Measurements from ENCODE around the gene CD72. TPM values are rescaled to one million over a fixed set of nuclear protein-coding genes. Genes with fewer than 3 reads are reported as not detected.
"Not testable (repeated sequence)": the region's sequence is repeated elsewhere in the genome, so short reads cannot be mapped to it uniquely, and the experiment has no call there.

Gene CD72
- total RNA-seq, 1 donor, result 1.1 TPM

DNA sequence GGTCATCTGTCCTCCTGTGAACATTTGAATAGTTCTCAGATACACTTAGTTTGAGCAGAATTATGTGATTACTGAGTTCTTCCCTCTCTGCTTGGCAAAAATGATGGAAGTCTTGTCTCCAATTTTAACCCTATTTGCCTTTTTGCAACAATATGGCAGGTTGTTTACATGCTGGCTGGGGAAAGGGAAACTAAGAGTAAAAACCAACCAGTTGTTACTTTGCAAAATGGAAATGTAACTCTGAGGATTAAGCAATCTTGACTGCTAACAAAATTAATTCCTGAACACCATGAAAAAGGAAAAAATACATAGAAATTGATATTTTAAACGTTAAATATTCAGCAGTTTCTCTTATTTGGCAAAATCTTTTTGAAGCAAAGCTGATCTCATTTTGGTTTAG is 21.4 kb upstream of the CD72 start:
- TF ChIP-seq, protein P1, sequence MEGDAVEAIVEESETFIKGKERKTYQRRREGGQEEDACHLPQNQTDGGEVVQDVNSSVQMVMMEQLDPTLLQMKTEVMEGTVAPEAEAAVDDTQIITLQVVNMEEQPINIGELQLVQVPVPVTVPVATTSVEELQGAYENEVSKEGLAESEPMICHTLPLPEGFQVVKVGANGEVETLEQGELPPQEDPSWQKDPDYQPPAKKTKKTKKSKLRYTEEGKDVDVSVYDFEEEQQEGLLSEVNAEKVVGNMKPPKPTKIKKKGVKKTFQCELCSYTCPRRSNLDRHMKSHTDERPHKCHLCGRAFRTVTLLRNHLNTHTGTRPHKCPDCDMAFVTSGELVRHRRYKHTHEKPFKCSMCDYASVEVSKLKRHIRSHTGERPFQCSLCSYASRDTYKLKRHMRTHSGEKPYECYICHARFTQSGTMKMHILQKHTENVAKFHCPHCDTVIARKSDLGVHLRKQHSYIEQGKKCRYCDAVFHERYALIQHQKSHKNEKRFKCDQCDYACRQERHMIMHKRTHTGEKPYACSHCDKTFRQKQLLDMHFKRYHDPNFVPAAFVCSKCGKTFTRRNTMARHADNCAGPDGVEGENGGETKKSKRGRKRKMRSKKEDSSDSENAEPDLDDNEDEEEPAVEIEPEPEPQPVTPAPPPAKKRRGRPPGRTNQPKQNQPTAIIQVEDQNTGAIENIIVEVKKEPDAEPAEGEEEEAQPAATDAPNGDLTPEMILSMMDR (IDR thresholded peaks at IDR 0.05; ENCODE audit: insufficient read depth, low read length), result no peak
- DNase-seq (ENCODE audit: low read depth), result no peak
- H3K4me3 ChIP-seq (ENCODE audit: low read depth, low read length), result no peak overlapping the region

DNA sequence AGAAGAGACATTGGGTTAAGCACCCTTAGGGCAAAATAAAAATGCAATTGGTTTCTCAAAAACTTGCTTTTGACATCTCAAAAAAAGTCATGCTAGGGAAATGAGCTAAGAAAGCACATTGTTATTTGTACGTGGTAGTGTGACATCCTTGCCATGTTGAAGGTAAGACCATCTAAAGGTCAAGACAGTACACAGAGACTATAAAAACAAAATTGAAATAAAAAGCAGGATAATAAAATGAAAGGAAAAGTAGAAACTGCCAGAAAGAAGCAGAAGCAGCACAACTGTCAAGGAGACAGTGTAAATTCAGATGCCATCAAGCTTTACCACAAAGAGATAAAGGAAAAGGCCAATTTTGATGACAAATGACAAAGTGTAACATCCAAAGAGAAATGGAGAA is 21.0 kb upstream of the CD72 start:
- not testable (repeated sequence) for DNase-seq (ENCODE audit: low read depth); H3K4me3 ChIP-seq (ENCODE audit: low read depth, low read length)

DNA sequence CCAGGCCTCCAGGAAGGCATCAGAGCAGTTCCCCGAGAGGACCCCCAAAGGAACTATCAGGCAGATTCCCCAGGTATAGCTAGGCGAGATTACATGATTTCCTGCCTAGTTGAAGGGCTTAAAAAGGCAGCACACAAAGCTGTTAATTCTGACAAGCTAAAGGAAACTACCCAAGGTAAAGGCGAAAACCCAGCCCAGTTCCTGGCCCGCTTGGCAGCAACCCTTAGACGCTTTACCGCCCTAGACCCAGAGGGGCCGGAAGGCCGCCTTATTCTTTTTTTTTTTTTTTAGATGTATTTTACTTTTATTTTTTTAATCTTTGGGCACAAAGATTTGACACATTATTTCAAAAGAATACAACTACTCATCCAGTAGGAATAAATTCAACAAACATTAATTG is 20.5 kb upstream of the CD72 start:
- DNase-seq (ENCODE audit: low read depth); H3K4me3 ChIP-seq (ENCODE audit: low read depth, low read length): not testable (repeated sequence)

DNA sequence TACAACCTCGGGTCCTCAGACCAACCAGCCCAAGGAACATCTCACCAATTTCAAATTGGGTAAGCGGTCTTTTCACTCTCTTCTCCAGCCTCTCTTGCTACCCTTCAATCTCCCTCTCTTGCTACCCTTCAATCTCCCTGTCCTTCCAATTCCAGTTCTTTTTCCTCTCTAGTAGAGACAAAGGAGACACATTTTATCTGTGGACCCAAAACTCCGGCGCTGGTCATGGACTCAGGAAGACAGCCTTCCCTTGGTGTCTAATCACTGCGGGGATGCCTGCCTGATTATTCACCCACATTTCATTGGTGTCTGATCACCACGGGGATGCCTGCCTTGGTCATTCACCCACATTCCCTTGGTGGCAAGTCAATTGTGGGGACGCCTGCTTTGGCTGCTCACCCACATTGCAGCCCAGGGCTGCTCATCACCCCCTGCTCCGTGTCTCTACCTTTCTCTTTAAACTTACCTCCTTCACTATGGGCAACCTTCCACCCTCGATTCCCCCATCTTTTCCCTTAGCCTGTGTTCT is 19.3 kb upstream of the CD72 start:
- H3K4me3 ChIP-seq (ENCODE audit: low read depth, low read length); DNase-seq (ENCODE audit: low read depth): not testable (repeated sequence)

DNA sequence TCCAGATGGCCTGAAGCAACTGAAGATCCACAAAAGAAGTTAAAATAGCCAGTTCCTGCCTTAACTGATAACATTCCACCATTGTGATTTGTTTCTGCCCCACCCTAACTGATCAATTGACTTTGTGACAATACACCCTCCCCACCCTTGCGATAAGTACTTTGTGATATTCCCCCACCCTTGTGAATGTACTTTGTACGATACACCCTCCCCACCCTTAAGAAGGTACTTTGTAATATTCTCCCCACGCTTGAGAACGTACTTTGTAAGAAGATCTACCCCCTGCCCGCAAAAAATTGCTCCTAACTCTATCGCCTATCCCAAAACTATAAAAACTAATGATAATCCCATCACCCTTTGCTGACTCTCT is 18.6 kb upstream of the CD72 start:
- DNase-seq (ENCODE audit: low read depth); H3K4me3 ChIP-seq (ENCODE audit: low read depth, low read length): not testable (repeated sequence)

DNA sequence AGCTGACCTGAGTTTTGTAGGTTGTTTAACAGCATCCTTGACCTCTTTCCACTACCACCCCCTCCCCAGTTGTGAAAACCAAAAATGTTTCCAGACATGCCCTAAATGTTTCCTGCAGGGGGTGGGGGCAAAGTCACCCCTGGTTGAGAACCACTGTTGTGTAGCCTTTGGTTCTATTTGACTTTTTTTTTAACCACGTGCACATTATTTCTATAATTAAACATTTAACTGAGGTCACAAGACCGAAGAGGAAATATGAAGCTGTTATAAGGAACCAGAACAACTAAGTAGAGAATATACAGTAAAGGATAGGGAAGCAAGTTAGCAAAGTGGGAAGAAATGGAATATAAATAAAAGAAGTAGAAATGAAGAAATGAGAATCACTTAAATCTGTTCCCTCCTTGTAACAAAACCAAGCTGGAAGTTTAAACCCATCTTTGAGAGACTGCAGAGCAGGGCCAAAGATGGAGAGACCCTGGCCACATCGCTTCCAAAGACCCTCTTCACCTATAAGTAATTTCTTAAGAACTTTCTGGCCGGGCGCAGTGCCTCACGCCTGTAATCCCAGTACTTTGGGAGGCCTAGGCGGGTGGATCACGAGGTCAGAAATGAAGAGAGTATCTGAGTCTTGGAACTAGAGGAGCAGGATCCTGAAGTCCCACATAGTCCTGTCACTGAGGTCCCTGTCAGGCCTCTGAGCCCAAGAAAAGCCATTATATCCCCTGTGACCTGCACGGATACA is 18.1 kb upstream of the CD72 start:
- TF ChIP-seq, protein P1 (IDR thresholded peaks at IDR 0.05; ENCODE audit: insufficient read depth, low read length), result no peak
- no peak for DNase-seq (ENCODE audit: low read depth)
- no peak overlapping the region for H3K4me3 ChIP-seq (ENCODE audit: low read depth, low read length)

DNA sequence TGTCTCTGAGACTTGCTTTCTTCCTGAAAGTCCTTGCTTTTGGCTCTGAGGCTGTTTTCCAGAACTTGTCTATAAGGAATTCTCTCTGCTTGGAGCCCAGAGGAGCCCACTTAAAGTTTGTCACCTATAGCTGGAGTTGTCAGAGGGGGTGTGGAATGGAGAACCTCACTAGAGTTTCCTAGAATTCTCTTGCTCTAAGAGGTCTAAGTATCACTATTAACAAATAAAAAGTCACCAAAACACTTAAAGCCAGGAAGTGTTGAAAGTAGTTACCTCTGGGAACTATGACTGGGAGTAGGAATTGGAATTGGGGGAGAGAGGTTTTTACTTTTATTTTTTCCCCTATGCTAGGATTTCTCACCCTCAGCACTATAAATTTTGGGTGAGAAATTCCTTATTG is 17.5 kb upstream of the CD72 start:
- no peak for DNase-seq (ENCODE audit: low read depth)
- no peak overlapping the region for H3K4me3 ChIP-seq (ENCODE audit: low read depth, low read length)
- TF ChIP-seq, protein P1 (IDR thresholded peaks at IDR 0.05; ENCODE audit: insufficient read depth, low read length), result no peak

DNA sequence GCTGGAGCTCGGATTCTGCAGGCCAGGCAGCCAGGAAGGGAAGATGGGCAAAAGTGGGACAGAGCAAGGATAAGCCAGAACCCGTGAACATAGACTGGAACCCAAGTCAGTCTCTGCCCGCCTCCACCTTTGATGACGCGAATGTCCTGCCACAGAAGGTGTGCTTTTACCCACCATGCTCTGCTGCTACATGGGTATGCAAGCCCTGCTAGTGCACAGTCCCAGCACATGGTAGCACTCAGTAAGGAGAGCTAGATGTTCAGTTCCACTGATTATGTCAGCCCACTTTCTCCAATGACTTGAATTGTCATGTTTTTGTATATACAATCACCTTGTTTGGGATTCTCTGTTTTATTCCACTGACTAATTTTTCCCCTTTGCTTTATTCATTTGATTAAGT is 11.4 kb upstream of the CD72 start:
- H3K4me3 ChIP-seq (ENCODE audit: low read depth, low read length), result no peak overlapping the region
- TF ChIP-seq, protein P1 (IDR thresholded peaks at IDR 0.05; ENCODE audit: insufficient read depth, low read length), result no peak
- DNase-seq (ENCODE audit: low read depth), result no peak

DNA sequence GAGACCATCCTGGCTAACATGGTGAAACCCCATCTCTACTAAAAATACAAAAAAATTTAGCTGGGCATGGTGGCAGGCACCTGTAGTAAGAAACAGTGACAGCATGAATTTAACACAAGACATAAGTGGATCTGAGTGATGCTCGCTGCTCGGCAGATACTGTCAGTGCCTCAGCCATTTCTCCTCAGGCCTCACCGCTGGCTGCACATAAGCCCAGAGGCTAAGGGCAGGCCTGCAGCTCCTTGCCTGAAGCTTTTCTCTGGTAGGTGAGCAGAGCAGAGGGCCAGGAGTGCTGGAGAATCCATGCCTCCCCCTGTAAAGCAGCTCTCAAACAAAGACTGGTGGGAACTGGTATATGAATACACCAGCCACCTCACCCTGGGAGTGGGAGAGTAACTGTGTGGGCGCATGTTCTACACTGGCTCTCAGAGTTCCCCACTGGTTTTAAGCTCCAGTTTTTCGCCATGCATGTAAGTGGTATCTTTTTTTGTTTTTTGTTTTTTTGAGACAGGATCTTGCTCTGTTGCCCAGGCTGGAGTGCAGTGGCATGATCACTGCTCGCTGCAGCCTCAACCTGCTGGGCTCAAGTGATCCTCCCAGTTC is 10.3 kb upstream of the CD72 start:
- TF ChIP-seq, protein P1 (IDR thresholded peaks at IDR 0.05; ENCODE audit: insufficient read depth, low read length), result no peak
- DNase-seq (ENCODE audit: low read depth), result no peak

More for the DNA sequence above, 10.3 kb upstream of the CD72 start:
- H3K4me3 ChIP-seq (ENCODE audit: low read depth, low read length), result no peak overlapping the region
